HG03521 (cell line): ENCODE results near the gene SPN.
"Not testable (repeated sequence)": the region's sequence is repeated elsewhere in the genome, so short reads cannot be mapped to it uniquely, and the experiment has no call there.

ENCODE experiments used
- ATAC-seq: cut with Tn5 transposase; IDR thresholded peaks from one replicate; pipeline ENCODE4 v1.9.1; 2021; ENCODE audit warnings: mild to moderate bottlenecking, moderate library complexity; ENCODE audit not compliant: unreplicated experiment

The SPN gene

GRCh38 chr16:29674188-29674587 is 11.1 kb downstream of the SPN start:
- no peak for ATAC-seq

DNA sequence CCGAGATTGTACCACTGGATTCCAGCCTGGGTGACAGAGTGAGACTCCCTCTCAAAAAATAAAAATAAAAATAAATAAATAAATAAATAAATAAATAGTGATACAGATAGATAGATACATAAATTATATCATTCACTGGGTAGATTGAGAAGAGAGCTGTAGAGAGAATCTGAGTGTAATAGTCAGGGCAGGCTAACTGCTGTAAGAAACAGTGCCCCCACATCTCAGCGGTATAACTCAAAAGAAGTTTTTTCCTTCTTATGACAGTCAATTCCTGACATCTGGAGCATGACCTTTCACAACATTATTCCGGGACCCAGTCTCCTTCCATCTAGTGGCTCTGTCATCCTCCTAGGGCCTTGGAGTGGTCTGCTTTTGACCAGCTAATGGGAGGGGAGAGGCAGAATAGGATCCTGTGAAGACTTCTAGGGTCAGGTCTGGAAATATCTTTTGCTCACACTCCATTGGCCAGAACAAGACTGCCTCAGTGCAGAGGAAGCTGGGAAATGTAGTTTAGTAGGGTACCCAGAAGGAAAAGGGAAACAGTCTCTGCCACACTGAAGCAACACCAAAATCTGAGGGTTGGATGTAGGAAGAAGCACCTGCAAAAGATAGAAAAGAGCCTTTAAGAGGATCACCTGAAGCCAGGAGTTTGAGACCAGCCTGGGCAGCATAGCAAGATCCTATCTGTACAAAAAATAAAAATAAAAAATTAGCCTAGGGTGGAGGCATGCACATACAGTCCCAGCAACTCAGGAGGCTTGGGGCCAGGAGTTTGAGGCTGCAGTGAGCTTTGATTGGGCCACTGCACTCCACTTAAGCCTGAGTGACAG is 13.0 kb downstream of the SPN start:
- no peak for ATAC-seq

- ATAC-seq = no peak
Observed at GRCh38 chr16:29676989-29677785, 14.1 kb downstream of the SPN start.

GRCh38 chr16:29678691-29679267 is 15.7 kb downstream of the SPN start, which contains the start of gene QPRT:
TSS of gene QPRT (plus strand) at chr16:29679180. CDS start at chr16:29679198, 18 bp downstream.
- ATAC-seq = no peak

- ATAC-seq = no peak
Observed at GRCh38 chr16:29680180-29680598, 17.1 kb downstream of the SPN start.

- ATAC-seq = no peak
Observed at GRCh38 chr16:29683543-29684090, 20.6 kb downstream of the SPN start.

DNA sequence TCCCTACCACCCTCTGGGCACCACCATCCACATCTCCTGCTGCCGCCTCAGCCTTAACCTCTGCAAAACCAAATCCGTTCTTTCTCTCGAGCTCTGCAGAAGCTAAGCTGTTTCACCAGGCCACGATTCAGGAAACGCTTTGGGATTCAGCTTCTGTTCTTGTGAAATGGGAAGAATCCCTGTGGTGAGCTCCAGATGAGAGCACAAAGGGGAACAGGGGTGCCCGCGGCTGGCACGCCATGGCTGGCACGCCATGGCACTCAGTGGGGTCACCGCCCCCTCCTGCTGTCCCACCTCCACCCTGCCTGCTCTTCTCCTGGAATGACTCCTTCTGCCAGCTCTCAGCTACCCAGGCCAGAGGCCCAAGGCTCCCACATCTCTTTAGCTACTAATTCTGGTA is 21.6 kb downstream of the SPN start:
- no peak for ATAC-seq

GRCh38 chr16:29686740-29687332 is 23.8 kb downstream of the SPN start:
- no peak for ATAC-seq

DNA sequence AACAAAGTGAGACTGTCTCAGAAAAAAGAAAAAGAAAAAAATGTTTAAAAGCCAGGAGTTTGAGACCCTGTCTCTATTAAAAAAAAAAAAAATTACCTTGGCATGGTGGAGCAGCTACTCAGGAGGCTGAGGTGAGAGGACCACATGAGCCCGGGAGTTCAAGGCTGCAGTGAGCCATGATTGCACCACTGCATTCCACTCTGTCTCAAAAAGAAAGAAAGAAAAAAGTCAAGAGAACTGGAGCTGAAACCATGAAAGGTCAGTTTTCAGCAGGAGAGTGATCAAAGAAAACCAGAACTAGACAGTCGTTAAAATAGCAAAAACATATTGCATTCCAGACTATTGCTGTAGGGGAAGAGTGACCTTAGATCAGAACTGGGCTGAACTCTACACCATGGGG is 24.7 kb downstream of the SPN start:
- ATAC-seq = no peak

DNA sequence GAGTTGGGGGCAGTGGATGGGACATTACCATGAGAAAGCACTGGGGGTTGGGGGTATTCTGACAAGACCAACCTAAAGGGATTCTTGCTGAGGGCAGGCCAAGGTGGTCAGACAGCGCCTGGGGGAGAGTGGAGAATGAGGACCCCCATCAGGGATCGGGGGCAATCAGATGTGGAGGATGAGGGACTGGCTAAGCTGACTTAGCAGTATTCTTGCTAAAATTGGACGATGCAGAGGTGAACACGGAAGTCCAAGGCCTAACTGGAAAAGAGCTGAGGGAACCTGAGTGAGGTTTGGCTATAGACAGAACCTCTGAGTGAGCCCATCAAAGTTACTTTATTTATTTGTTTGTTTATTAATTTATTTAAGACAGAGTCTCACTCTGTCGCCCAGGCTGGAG is 25.1 kb downstream of the SPN start:
- ATAC-seq = no peak

DNA sequence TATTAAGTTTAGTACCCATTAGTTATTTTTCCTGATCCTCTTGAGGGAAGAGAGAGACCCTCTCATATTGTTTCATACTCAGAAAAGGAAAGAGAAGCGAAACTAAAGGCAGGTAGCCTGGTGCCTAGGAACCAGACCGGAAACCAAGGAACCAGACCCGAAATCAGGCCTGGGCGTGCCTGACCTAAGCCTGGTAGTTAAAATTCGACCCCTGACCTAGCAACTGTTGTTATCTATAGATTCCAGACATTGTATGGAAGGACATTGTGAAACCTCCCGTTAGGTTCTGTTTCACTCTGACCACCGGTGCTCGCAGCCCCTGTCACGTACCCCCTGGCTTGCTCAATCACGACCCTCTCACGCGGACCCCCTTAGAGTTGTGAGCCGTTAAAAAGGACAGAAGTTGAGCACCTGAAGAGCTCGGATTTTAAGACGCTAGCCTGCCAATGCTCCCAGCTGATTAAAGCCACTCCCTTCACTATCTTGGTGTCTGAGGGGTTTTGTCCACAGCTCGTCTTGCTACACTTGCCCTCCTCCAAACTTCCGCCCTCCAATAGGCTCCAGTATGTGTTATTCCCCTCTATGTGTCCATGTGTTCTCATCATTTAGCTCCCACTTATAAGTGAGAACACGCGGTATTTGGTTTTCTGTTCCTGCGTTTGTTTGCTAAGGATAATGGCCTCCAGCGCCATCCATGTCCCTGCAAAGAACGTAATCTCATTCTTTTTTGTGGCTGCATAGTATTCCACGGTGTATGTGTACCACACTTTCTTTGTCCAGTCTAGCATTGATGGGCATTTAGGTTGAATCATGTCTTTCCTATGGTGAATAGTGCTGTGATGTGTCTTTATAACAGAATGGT is 26.7 kb downstream of the SPN start:
- ATAC-seq = not testable (repeated sequence)

GRCh38 chr16:29692606-29693005 is 29.6 kb downstream of the SPN start:
- not testable (repeated sequence) for ATAC-seq

GRCh38 chr16:29694384-29695195 is 31.5 kb downstream of the SPN start:
- ATAC-seq = no peak

- not testable (repeated sequence) for ATAC-seq
Observed at GRCh38 chr16:29695675-29696074, 32.6 kb downstream of the SPN start.

- ATAC-seq = no peak
Observed at GRCh38 chr16:29696881-29697331, 33.9 kb downstream of the SPN start.

GRCh38 chr16:29697391-29697790 is 34.3 kb downstream of the SPN start:
- ATAC-seq = no peak

DNA sequence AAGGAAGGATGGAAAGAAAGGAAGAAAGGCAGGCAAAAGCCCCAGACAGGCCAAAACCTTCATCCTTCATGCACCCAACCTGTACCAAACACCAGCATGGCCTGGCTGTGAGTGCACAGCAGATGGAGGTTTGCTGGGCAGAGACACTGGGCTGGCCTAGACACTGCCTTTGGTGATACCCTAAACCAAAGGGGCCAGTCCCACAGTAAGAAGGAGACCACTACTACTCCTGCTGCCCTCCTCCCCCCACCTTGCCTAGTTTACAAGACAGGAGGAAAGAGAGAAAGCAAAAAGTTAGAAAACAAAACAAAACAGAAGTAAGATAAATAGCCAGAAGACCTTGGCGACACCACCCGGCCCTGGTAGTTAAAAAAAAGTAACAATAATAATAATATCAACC is 35.0 kb downstream of the SPN start:
- no peak for ATAC-seq

GRCh38 chr16:29698484-29699323 is 35.7 kb downstream of the SPN start:
- ATAC-seq = no peak
